HG03439 (cell line): ENCODE results near the gene MPZL2.

Experiments
- ATAC-seq: cut with Tn5 transposase; IDR thresholded peaks from one replicate; pipeline ENCODE4 v1.9.1; 2021; ENCODE audit warnings: mild to moderate bottlenecking, moderate library complexity; ENCODE audit not compliant: unreplicated experiment

MPZL2 gene

DNA sequence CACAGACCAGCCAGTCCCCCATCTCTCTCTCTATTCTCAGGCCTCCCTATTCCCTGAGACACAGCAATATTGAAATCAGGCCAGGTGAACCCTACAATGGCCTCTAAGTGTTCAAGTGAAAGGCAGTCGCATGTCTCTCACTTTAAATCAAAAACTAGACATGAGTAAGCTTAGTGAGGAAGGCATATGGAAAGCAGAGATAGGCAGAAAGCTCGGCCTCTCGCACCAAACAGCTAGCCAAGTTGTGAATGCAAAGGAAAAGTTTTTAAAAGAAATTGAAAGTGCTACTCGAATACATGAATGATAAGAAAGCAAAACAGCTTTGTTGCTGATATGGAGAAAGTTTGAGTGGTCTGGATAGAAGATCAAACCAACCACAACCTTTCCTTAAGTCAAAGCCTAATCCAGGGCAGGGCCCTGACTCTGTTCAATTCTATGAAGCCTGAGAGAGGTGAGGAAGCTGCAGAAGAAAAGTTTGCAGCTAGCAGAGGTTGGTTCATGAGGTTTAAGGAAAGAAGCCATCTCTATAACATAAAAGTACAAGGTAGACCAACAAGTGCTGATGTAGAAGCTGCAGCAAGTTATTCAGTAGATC, 19.8 kb upstream of the MPZL2 start:
- no peak for ATAC-seq

DNA sequence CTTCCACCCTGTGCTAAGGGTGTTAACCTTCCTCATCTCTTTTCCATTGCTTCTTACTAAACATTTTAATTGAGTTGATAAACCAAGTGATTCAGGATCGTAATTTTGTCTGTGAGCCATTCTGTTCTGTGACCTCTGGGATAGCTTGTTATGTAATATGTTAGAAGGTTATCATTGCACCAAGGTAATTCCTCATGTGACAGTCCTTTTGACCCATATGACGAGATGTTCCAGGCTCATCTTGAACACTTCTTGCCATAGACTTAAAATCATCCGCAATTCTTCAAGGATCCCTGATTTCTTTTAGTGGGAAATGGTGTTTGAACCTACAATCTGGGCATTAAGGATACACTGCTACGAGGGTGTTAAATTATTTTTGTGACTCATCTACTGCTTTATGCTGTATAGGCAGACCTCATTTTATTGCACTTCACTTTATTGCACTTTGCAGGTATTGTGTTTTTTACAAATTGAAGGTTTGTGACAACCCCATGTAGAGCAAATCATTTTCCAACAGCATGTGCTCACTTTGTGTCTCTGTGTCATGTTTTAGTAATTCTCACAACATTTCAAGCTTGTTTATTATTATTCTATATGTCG, 19.0 kb upstream of the MPZL2 start:
- ATAC-seq, result no peak

DNA sequence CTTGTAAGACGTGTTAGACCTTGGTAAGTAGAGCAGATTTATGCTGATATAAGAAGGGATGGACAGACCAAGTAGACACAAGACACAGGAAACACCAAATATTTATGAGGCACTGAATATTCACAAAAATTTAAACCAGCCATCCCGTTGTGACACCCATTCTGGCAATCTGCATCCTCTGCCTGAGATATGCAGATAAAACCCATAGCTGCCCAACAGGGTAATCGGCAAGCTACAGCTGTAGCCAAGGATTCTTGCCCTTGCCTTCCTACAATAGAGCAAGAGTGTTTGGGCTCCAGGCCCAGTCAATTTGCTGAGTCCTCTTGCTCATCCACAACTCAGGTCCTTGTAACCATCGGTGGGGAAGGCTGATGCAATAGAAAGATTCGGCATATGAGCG, 18.5 kb upstream of the MPZL2 start:
- no peak for ATAC-seq

DNA sequence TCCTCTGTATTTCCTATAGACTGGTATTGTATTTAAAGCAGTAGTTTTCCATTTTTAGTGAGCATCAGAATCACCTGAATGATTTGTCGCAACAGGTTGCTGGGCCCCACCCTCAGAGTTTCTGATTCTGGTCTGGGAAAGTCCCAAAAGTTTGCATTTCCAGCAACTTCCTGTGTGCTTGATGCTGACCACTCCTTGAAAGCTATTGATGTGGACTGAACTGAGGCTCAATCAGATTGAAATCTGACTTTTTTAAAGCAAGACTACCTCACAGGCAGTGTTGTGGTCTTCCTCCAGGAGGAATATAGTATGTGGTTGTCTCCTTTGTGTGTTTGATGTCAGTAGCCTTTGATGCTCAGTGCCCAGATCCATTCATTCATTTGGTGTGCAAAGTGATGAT, 17.2 kb upstream of the MPZL2 start:
- ATAC-seq, result no peak

DNA sequence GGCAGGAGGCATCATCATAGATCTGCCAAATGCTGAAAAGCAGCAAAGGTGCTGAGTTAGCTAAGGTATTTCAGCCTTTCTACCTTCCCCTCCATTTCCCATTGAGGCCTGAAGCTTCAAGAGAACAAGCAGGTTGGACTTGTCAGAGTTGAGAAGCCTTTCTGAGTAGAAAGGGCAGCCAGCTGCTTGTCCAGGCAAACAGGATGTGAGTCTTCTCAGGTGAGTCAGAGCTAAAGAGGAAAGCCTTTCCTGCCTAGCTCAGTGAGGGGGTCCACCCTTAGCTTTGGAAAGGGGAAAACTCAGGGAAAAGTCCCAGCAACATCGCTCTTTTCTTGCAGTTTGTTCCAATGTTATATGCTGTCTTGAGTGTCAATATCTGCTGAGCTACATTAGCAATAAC, 13.2 kb upstream of the MPZL2 start:
- no peak for ATAC-seq

DNA sequence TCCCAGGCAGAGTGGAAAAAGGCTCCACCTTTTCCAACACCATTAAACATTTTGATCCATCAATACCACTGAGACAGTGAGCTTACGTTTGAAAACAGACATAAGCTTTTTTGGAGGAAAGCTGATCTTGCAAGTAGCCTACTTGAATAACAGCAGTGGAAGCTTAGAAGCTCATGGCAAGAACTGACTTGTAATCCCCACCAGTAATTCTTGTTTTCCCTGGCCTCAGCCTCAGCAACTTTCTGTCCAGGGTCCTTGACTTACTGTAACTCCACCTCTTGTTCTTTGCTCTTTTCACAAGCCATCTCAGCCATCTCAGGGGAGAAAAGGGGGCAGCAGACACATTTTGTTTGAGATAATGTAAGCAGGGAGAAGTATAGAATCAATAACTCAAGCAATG, 12.3 kb upstream of the MPZL2 start:
- ATAC-seq, result no peak

DNA sequence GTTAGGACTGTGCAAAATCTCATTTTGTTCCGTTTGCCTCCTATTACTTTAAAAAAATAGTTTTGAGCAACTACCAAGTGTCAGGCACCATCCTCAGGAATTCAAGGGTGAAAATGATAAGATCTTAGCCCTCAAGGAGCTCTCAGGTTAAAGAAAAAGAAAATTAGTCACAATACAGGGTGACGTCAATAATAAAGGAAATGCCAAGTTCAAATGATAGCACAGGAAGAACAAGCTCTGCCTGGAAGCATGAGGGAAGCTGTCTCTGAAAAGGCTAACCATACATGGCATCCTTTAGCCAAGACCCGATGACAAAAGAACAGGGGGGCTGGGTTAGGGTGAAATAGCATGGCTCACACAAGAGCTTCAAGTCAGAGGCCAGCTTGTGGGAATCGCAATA, 11.1 kb upstream of the MPZL2 start:
- no peak for ATAC-seq

DNA sequence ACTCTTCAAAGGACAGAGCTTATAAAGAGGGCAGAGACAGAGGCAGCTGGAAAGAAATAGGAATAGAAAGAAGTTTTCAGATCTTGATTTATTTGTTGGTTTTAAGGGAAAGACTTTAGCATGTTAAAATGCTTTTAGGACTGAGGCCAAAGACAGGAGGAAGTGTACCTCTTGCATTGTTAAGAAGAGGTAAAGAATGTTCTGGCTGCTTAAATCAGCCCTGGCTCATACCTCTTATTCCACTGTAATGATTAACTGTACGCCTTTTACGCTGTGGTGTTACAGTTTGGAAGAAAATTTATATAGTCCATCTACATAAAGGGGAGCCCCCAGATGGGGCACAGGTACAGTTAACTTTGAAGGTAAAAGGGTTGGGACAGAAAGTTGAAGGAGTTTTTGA, 10.1 kb upstream of the MPZL2 start:
- ATAC-seq, result no peak

DNA sequence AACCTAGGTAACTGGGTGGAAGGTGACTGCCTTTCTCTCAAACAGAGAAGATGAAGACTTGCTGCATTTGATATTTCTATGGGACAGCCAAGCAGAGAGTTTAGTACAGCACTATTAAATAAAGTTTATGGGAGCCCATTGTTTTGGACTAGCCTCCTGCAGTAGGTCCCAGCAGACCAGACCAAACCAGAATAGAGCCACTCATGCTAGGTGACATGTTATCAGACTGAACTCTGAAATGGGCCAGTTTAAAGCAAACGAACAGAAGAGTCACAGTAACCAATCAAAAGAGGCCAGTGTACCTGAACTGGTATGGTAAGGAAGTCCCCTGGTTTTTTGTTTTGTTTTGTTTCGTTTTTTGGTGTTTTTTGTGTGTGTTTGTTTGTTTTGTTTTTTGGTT, 7.9 kb upstream of the MPZL2 start:
- ATAC-seq, result no peak

DNA sequence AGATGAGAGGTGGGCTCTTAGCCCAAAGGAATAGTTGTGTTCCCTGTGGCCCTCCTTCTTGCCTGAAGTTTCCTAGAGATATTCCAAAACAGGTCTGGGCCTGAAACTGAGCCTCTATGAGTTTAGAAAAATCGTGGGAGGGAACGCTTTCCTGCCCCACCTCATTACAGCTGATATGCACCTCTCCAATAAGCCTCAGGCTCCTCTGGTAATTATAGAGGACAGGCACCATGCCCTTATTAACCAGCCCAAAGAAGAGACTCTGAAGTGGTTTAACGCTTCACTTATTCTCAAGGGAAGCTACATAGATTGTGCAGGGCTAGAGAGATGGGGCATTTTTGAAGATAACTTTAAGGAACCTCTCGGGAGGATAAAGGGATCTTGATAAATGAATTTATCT, 3.4 kb upstream of the MPZL2 start:
- ATAC-seq, result no peak

DNA sequence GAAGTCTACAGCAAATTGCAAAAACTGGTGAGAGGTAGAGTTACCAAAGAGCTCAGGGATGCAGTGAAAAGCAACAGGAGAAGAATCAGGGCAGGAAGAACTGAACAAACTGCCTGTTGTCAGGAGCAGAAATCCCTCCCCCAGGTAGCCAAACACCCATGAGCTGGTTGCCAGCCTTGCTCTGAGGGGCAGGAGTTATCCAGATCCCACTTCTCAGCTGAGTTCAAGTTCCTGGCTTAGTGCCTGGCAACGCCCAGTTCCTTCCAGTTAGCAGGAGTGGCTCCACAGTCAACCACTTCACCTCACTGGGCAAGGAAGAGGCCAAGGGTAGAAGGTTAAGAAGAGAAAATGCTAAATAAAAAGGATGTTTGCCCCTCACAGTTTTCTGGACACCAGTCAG, 1.9 kb upstream of the MPZL2 start:
- no peak for ATAC-seq

DNA sequence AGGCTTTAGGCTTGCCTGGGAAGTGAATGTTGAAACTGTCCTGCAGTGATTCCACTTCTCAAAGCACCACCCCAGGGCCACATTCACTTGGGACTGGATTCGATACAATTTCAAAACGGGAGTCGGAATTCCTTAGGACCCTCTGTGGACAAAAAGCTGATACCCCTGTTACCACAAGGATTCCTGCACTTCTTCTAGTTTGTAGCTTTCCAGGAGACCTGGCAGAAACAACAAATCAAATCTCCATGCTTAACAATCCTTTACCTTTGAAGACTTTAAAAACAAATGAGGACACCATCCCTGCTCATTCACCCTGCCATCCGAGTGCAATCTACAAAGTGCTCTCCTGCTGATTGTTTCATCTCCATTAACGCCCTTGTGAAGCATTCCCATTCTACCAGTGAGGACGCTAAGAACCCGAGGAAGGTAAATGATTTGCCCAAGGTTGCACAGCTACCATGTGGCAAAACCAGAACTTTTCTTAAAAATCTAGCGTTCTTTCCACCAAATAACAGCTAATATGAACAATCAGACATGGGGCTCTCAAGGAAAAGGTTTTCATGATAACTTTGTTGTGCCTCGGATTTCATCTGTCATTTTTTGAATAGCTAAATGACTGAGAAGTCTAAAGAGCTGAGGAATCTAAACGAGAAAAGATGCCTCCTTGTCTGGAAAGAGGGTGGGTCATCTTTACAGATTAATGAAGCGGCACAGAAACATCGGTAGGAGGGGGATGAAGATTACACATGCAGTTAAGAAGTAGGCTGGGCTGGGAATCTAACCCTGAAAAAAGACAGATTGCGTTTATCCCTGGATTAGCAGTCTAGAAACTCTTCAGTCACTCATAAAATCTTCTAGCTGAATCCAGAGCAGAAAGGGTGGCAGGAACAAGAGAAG, 720 bp upstream of the MPZL2 start:
- no peak for ATAC-seq

DNA sequence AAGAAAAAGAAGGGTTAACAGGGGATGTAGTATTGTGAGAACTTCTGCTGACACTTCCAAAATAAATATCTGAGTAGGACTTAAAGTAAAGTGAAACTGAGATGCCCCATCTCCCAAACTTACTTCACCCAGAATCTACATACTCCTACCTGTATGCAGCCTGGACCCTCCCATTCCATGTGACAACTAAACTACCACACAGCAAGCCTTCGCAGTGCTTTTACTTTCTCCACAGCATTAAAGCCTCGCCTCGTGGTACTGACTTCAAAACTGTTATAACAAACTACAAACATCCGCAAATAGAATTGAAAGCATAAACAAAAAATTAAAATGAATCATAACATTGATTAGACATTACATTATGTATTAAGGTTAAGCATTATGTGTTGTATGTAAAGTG, 985 bp downstream of the MPZL2 start:
- ATAC-seq, result no peak

DNA sequence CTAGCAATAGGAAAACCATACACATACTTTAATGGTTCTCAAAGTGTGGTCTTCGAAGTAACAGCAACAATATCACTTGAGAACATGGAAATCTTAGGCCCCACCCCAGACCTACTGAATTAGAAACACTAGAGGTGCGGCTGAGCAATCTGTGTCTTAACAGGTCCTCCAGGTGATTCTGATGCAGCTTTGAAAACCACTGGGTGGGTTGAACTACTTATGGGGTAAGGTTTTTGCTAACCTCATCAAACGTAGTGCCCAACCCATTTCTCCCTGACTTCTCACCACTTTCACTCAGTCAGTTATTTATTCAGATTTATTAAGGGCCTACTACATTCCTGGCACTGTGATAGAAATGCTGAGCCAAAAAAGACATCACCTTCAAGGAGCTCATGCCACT, 3.7 kb downstream of the MPZL2 start:
- no peak for ATAC-seq

DNA sequence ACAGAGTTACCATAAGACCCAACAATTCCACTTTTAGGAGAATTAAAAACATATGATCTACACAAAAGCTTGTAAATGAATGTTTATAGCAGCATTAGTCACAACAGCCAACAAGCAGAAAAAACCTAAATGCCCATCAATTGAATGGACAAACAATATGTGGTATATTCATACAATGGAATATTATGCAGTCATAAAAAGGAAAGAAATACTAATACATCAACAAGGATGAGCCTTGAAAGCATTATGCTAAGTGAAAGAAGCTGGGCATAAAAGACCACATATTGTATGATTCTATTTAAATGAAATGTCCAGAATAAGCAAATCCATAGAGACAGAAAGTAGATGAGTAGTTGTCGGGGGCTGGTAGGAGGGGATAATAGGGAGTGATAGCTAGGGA, 5.0 kb downstream of the MPZL2 start:
- no peak for ATAC-seq

DNA sequence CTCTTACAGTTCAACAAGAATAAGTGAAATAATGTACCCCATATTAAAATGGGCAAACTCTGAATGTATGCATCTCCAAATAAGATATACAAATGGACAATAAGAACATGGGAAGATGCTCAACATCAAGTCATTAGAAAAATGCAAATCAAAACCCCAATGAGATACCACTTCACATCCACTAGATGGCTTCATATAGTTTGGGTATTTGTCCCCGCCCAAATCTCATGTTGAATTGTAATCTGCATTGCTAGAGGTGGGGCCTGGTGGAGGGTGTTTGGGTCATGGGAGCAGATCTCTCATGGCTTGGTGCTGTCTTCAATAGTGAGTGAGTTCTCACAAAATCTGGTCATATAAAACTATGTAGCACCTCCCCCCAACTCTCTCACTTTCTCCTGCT, 5.7 kb downstream of the MPZL2 start:
- no peak for ATAC-seq

DNA sequence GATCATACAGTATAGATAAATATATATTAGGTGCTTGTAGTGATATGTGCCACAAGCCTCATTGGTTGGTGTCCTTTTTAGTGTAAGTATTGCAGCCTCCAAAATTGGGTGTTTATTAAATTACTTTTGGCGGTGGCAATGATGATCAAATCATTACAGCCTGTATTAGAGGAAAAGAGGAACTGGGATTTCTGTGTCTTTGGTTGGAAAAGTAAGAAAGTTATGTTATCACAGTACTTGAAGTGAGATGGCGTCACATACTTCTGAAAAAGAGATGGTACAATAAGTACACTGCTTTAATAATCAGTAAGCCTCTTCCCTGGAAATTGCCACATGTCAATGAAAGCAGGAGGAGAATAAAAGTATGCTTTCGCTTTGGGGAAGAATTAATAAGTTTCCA, 11.4 kb downstream of the MPZL2 start:
- no peak for ATAC-seq

DNA sequence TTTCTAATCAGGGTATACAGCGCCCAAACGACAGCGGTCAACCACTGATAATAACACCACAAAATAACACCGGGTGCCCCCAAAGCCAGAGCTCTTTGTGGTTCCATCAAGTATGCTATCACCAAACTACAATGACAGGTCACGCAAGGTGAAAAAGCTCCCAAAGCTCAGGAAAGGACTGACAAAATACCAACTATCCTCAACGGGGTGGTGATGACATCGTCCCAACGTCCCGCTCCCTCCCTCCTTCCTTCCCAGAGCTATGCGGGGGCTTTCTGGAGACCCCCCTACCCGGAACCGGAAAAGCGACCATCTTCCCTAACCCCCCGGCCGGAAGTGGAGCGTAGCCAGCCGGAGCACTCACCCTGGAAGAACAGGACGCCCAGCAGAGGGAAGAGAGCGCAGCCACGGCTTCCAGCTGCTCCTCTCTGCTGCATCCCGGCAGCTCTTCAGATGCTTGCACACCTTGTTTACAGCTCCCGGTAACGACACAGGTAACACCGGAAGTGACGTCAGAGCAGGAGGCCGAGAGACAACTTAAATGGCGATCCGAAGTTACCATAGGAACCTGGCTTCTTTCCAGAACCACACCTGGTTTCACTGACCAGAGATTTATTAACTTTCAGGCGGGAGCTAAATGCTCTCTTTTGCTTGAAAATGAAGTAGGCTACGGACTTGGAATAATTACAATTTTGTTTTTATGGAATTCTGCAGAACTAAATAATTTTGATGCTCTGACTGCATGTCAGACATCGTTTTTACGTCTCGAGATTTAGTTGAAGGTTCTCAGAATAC, 12.0 kb downstream of the MPZL2 start, which contains the start of gene MPZL3:
Gene MPZL3 (minus strand): TSS at position 508 of the 795 bp plus-strand sequence. CDS start 71 bp downstream, at position 437.
- ATAC-seq, result peak; percentile 90

DNA sequence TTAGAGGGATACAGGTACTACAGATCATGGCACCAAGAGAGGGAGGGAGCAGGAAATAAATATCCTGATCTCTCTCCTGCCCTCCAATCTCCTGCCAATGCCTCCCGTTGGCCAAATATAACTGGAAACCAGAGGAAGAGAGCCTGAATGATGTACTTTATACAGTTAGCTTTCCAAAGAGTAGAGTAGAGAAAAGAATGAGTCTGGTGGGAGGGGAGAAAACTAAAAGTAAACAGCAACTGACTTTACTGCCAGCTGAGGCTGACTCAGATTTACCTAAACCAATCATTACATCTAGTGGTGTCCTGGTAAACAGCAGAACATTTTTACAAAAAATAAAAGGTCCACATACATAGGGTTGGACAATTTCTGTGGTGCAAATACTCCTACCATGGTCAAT, 17.1 kb downstream of the MPZL2 start:
- no peak for ATAC-seq

DNA sequence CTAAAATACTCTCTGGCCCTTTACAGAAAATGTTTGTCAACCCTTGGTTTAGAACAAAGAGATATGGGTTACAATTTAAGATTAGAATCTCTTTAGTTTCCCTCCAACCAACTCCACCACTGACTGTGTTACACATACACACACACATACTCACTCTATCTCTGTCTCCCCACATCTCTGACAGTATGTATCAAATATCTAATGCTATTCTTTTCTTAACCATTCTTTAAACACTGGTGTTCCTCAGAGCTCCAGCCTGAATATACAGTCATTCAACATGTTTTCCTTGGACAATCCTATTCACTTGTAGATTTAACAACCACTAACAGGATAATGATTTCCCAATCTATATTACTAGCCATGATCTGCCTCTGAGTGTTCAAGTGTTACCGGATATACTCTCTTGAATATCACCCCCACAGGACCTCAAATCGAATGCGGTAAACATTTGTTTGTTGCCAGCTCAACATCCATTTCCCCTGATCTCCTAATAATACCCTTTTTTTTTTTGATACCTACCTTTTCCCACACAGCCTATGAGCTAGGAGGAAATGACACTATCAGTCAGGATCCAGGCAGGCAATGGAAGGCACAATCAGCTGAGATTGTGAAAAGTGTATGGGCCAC, 18.0 kb downstream of the MPZL2 start:
- ATAC-seq, result no peak
